Pancreas (tissue), 10 donors: ENCODE data around the gene MAP3K5. TPM values are rescaled to one million over a fixed set of nuclear protein-coding genes. Genes with fewer than 3 reads are reported as not detected.

ENCODE experiments used
- ATAC-seq, 4 donors: fragments of 200-7000 bp; cut with Tn5 transposase; one replicate each; pipeline versions ENCODE4 v1.8.0 to v1.9.1; 2020; ENCODE audit warnings: mild to moderate bottlenecking in 4 of 4, moderate library complexity in 4 of 4
- DNase-seq, 6 donors: peaks; one replicate each; pipeline ENCODE4 v3.0.0-alpha.2; 2020
- FAIRE-seq: peaks from 2 replicates; lab custom pipeline; 2012; peaks lifted over from hg19 to GRCh38; lab: Jason Lieb, UNC
- H3K27ac ChIP-seq, 4 donors: fragments of 200-600 bp; sonication (generic); 1 replicate in 3 of 4; 2 replicates in 1 of 4; pipeline versions ENCODE4 v1.5.0 to v1.8.0; 2020
- H3K27me3 ChIP-seq, 4 donors: fragments of 200-600 bp; one replicate each; pipeline ENCODE4 v1.8.0; 2021
- H3K36me3 ChIP-seq, 3 donors: fragments of 200-600 bp; sonication (generic) in 1 of 3; one replicate each; pipeline versions ENCODE4 v1.5.0 to v1.8.0; 2020 to 2021
- H3K4me1 ChIP-seq, 3 donors: fragments of 200-600 bp; one replicate each; pipeline ENCODE4 v1.8.0; 2021
- H3K4me3 ChIP-seq, 4 donors: fragments of 200-600 bp; sonication (generic) in 2 of 4; one replicate each; pipeline versions ENCODE4 v1.5.0 to v1.8.0; 2020 to 2021
- H3K9me3 ChIP-seq, 4 donors: fragments of 200-600 bp; one replicate each; pipeline ENCODE4 v1.8.0; 2021
- WGBS, 2 donors: extraction: QIAGEN DNeasy Blood & Tissue Kit; methylation state at CpG; one replicate each; pipeline ENCODE4 v1.1.7; 2013; 5-methylcytosine and 5-hydroxymethylcytosine counted together
- intact Hi-C, 3 donors: fragments of 100-400 bp; cut with DNase I; formaldehyde crosslinking; loops; one replicate each; pipeline versions ENCODE4 v1.11.1 to v1.14.2; 2022
- polyA plus RNA-seq, 2 donors: library from polyadenylated mRNA; stranded (reverse); fragments of 200-250 nt; gene quantifications; one replicate each; pipeline ENCODE4 v1.2.3, GENCODE V29; 2013
- total RNA-seq, 6 donors: library from RNA; stranded (reverse); fragmentation: NEBNext Ultra II Directional in 4 of 6; extraction: Animal tissue kit (Norgen Biotek cat#: 25700) in 4 of 6; gene quantifications; one replicate each; pipeline versions ENCODE4 v1.2.1 to v1.2.4, GENCODE V29; 2021 to 2023
- TF ChIP-seq, protein P1 (sequence below), 4 donors: fragments of 200-600 bp; sonication (generic) in 3 of 4; IDR thresholded peaks; one replicate each; pipeline versions ENCODE4 v1.5.0 to v1.8.0; 2021; ENCODE audit warnings: antibody characterized with exemption in 4 of 4
- donor health status: healthy with polysubstance abuse.
- donor health status: DM: no; HTN: no; CAD: no; lungs with moderate emphysema.
- donor health status: DM: no; HTN: no; CAD: no.
- donor health status: control.
- donor health status: control.
- donor health status: Bipolar disorder and iron deficiency.
- donor health status: DM: yes; HTN: yes; CAD: no.
- donor health status: DM: no; HTN: no; CAD: no.
- donor health status: DM: no; HTN: no; CAD: no.
- donor health status: DM: yes; HTN: yes; CAD: no.

MAP3K5 gene
- total and polyA plus RNA-seq, 8 donors, result 6.7 to 28.6 (median 19.4) TPM

DNA sequence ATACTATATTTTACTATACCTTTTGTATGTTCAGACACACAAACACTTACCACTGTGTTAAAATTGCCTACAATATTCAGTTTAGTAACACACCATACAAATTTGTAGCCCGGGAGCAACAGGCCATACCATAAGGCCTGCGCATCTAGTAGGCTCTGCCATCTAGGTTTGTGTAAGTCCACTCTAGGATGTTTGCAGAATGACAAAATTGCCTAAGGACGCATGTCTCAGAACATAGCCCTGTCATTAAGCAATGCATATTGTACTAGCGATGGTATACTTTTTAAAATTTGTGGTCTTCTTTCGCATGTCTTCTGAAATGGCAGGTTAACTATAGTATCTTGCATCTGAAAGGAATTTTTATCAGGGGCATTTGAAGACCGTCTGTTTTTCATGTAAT, 215.5 kb downstream of the MAP3K5 start:
- Histone ChIP-seq H3K4me1 (no peaks in the 10 kb centered on the region), H3K36me3 (peaks cover 0 to 38% (median 0%) of the 10 kb centered on the region in 3 donors), H3K27ac (no peak overlapping the region), H3K27me3 (no peaks in the 10 kb centered on the region), H3K9me3 (no peaks in the 10 kb centered on the region), H3K4me3 (no peak overlapping the region)
- no peak for FAIRE-seq
- TF ChIP-seq, protein P1, sequence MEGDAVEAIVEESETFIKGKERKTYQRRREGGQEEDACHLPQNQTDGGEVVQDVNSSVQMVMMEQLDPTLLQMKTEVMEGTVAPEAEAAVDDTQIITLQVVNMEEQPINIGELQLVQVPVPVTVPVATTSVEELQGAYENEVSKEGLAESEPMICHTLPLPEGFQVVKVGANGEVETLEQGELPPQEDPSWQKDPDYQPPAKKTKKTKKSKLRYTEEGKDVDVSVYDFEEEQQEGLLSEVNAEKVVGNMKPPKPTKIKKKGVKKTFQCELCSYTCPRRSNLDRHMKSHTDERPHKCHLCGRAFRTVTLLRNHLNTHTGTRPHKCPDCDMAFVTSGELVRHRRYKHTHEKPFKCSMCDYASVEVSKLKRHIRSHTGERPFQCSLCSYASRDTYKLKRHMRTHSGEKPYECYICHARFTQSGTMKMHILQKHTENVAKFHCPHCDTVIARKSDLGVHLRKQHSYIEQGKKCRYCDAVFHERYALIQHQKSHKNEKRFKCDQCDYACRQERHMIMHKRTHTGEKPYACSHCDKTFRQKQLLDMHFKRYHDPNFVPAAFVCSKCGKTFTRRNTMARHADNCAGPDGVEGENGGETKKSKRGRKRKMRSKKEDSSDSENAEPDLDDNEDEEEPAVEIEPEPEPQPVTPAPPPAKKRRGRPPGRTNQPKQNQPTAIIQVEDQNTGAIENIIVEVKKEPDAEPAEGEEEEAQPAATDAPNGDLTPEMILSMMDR (IDR thresholded peaks at IDR 0.05), result no peak
- no peak for DNase-seq
- no peak for ATAC-seq
- 87 to 97% methylated on average over 6 of the region's 6 CpGs for WGBS, 2 donors
- intact Hi-C loops, result no loop called here

DNA sequence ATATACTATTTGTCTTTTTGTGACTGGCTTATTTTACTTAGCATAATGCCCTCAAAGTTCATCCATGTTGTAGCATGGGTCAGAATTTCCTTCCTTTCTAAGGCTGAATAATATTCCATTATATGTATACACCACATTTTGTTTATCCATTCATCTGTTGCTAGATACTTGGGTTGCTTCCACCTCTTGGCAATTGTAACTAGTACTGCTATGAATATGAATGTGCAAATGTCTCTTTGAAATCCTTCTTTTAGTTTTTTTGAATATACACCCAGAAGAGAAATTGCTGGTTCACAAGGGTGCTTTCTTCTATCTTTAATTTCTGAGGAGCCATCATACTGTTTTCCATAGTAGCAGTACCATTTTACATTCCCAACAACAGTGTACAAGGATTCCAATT, 220.8 kb downstream of the MAP3K5 start:
- H3K27ac ChIP-seq, result no peak overlapping the region
- intact Hi-C loops, result no loop called here
- TF ChIP-seq, protein P1 (IDR thresholded peaks at IDR 0.05), result no peak
- no peak overlapping the region for H3K4me3 ChIP-seq
- no peak for ATAC-seq
- peaks cover 1 to 20% (median 20%) of the 10 kb centered on the region in 3 donors for H3K4me1 ChIP-seq
- H3K27me3 ChIP-seq, result no peaks in the 10 kb centered on the region
- H3K9me3 ChIP-seq, result no peaks in the 10 kb centered on the region
- peaks cover 0 to 6% (median 0%) of the 10 kb centered on the region in 3 donors for H3K36me3 ChIP-seq
- FAIRE-seq, result no peak
- DNase-seq, result no peak

DNA sequence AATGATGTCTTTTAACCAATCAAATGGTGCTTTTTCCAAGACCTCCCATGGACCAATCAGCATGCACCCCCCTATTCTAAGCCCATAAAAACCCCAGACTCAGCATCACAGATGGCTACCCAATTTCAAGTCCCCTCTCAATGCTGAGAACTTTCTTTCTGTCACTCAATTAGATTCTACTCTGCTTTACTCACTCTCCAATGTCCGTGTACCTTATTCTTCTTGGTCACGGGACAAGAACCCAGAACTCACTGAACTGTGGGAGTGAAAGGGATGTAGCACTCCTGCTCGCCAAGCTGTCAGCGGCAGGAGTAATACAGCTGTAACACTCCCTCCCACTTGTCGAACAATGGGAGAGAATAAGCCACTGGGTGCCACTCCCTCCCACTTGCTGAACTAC, 221.2 kb downstream of the MAP3K5 start:
- no peak for FAIRE-seq
- peaks cover 6 to 25% (median 22%) of the 10 kb centered on the region in 3 donors for H3K4me1 ChIP-seq
- TF ChIP-seq, protein P1 (IDR thresholded peaks at IDR 0.05), result no peak
- H3K36me3 ChIP-seq, result peaks cover 0 to 6% (median 0%) of the 10 kb centered on the region in 3 donors
- intact Hi-C loops, result no loop called here
- H3K4me3 ChIP-seq, result no peak overlapping the region
- no peak for ATAC-seq
- H3K9me3 ChIP-seq, result no peaks in the 10 kb centered on the region
- no peaks in the 10 kb centered on the region for H3K27me3 ChIP-seq
- 99 to 100% methylated on average over 5 of the region's 5 CpGs for WGBS, 2 donors
- no peak for DNase-seq
- H3K27ac ChIP-seq, result no peak overlapping the region

DNA sequence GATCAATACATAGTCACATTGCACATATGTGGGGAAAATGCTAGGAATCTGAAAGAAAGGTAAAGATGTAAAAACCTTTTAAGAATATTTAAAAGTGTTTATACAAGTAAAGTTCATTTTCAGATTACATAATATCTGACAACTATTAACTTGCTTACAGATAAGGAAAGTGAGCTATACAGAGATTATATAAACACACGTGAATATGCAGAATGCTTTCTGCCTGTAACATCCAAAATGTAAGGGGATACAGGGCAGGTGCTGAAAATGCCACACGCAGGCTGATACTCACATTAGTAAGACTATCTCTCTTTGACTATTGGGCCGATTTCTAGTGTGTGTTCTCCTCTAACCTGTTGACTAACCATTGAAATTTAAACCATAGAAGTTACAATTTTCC, 224.1 kb downstream of the MAP3K5 start:
- intact Hi-C loops, result no loop called here
- Histone ChIP-seq H3K4me1 (peaks cover 22 to 45% (median 40%) of the 10 kb centered on the region in 3 donors), H3K4me3 (no peak overlapping the region), H3K36me3 (no peaks in the 10 kb centered on the region), H3K27me3 (no peaks in the 10 kb centered on the region), H3K9me3 (no peaks in the 10 kb centered on the region), H3K27ac (peak overlapping the region in 1 of 4 donors; percentile 51)
- 23 to 27% methylated on average over 3 of the region's 3 CpGs for WGBS, 2 donors
- ATAC-seq (peak; percentile 8 to 53 (median 50)), FAIRE-seq (peak; percentile 26), DNase-seq (no peak)
- TF ChIP-seq, protein P1 (IDR thresholded peaks at IDR 0.05), result no peak

DNA sequence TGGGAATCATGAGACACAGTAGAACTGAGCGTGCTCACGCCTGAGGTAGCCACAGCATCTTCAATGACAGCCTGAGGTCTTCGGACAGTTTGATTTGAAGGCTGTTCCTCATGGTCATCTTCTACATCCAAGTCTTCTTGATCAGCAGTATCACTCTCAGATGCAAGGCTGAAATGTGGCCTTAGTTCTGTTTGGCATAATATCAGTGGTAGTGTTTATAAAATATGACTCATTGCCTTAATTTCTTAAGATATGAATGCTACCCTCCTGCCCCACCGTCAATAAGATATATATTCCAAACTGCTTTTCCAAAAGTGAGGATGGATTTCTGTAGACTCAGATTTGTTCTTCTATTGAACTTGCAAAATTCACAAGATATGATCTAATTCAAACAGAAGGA, 224.6 kb downstream of the MAP3K5 start:
- 79 to 86% methylated on average over 4 of the region's 4 CpGs for WGBS, 2 donors
- Histone ChIP-seq H3K9me3 (no peaks in the 10 kb centered on the region), H3K4me1 (peaks cover 22 to 45% (median 40%) of the 10 kb centered on the region in 3 donors), H3K4me3 (no peak overlapping the region), H3K27ac (peak overlapping the region in 1 of 4 donors; percentile 51), H3K36me3 (no peaks in the 10 kb centered on the region), H3K27me3 (no peaks in the 10 kb centered on the region)
- ATAC-seq (peak; percentile 34 to 57 (median 46)), FAIRE-seq (no peak), DNase-seq (no peak)
- intact Hi-C loops, result no loop called here
- TF ChIP-seq, protein P1 (IDR thresholded peaks at IDR 0.05), result no peak
